HG03159 (cell line): ENCODE data around the gene GLI2.

Experiments used
- ATAC-seq: cut with Tn5 transposase; IDR thresholded peaks from one replicate; pipeline ENCODE4 v1.9.1; 2021; ENCODE audit warnings: mild to moderate bottlenecking, moderate library complexity; ENCODE audit not compliant: unreplicated experiment

The GLI2 gene

DNA sequence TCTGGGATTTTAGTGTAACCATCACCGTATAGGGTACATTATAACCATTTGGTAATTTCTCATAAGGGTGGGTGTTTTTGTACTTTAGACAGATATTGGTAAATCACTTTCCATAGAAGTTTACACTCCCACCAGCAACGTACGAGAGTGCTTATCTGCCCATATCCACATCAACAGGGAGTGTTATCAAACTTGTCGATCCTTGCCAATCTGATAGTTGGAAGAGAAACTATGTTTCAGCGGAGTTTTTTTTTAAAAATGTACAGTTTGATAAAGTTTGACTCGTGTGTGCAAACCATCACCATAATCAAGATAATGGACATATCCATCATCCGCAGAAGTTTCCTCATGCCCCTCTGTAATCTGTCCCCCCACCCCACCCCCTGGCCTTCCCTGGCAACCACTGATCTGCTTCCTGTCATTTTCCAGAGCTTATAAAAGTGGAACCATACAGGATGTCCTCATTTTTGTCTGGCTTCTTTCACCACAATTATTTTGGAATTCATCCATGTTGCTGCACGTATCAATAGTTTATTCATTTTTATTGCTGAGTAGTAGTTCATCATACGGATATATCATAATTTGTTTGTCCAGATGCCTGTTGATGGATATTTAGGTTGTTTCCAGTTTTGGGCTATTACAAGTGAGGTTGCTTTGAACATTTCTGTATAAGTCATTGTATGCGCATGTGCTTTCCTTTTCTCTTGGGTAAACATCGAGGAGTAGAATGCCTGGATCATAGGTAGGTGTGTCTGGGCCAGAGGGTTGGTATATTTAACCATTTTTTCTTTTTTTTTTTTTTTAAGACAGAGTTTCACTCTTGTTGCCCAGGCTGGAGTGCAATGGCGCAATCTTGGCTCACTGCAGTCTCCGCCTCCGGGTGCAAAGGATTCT, 18.6 kb downstream of the GLI2 start:
- no peak for ATAC-seq

DNA sequence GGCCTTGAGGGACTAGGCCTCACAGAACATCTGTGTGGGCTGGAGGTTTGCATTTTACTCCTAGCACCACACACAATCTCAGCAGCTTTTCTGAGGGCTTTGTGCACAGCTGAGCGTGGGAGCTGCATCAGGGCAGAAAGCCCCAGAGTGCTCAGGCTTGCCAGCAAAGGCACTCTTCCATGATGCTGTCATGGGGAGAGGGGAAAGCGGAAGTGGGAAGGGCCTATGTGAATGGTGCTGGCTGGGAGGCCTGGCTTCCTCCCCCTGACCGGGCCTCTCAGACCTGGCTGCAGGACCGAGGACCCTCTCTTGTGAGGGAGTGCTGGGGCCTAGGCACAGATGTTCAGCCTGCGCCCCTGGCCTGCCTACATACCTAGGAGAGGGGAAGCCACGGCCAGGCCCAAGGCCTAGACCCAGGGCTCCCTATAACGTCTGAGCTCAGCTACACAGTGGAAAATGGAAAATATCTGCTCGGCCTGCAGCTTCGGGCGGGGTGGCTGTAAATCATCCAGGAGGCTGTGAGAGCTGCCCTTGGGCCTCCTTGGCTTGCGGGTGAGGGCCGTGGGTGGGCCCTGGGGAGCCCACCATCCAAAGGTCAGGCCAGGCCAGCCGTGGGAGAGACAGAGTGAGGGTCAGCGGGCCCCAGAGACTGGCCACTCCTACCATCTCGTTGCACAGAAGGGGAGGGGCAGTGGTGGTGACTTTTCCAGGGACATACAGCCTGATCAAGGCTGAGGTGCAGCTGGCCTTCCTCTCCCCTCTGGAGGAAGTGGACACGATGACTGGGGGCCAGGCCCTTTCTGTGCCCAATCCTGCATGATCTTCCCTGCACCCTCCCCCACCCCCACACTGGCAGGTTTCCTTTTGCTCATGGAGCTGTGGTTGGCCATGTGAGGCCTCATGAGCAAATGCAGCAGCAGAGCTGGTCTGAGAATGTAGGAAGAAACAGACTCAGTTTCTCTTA, 22.8 kb downstream of the GLI2 start:
- no peak for ATAC-seq

DNA sequence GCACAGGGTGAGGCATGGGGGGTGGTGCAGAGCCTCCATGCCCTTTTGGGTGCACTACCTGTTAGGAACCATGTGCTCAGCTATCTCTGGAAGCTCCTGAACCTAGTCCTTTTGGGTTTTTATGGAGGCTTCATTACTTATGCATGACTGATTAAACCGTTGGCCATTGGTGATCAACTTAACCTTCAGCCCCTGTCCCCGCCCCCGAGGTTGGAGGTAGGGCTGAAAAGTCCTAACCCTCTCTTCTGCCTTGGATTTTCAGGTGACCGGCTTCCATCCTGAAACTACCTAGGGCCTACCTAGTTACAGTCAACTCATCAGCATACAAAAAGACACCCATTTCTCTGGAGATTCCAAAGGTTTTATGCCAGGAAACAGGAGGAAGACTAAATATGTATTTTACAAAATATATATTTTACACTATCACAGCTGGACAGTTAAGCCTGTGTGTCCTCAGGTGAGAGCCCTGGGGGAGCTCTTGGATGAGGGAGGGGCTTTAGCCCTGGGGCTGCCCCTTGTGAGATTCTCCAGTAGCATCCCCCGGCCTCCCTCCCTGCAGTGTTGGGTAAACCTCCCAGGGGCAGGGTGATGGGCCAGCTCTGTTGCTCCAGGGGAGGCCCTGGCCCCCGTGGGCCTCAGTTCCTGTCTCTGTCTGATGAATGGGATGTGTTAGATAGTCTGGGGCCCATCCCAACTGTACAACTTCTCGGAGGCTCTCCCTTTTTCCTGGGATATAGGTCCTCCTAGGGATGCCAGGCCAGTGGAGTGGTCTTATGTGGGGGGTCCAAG, 24.1 kb downstream of the GLI2 start:
- ATAC-seq: no peak

DNA sequence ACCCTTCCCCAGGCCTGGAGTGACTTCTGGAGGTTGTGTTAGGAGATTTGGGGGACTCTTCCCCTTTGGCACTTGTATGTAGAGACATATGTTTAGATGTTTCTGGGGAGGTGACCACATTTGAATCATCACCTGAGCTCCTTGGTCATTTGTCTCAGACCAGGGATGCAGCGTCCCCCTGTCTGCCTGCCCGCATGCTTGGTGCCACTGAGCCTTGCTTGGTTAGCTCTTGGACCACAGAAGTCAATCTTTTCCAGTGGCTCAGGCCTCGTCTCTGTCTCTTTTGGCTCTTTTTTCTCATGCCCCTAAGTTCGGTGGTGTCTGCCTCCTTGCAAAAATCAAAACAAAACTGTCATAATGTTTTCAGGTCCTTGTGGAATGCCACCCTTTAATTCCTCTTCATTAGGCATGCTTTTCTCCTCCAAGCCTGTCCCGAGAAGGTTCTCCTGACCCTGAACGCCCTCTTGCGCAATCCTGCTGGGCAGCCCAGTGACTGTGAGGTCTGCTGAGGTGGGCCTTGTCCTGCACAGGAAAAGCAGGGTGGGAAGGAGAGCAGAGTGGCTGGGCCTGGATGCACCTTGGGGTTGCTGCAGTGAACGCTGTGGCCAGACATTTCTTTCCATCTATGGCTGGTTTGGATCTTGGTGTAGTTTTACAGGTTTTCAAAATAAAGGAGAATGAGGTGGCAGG, 24.9 kb downstream of the GLI2 start:
- ATAC-seq: no peak

DNA sequence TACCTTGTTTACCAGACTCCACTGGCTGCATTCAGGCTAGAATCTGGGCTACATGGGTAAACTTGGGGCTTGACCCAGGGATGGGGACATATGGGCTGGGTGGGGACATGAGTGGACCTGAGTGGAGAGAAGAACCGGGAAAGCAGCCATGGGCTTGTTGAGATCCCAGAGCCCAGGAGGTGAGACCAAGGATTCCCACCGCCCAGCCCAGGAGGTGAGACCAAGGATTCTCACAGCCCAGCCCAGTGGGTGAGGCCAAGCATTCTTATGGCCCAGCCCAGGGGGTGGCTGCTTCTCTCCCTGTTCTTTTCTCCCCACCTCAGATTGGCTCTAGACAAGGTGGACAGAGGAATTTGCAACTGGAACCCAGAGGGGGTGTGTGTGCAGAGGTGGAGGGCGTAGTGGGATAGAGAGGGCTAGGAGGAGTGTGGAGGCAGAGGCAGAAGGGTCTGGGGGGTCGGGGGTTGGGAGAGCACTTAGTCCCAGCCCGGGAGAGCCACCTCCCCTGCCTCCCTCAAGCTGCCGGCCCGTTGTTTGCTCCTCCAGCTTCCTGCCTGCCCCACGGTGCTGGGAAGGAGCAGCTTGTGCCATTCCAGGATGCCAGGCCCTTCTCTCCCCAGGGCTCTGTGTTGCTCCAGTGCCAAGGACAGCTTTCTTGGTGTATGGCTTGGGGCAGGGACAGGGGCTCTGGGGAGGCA, 25.6 kb downstream of the GLI2 start:
- ATAC-seq: no peak

DNA sequence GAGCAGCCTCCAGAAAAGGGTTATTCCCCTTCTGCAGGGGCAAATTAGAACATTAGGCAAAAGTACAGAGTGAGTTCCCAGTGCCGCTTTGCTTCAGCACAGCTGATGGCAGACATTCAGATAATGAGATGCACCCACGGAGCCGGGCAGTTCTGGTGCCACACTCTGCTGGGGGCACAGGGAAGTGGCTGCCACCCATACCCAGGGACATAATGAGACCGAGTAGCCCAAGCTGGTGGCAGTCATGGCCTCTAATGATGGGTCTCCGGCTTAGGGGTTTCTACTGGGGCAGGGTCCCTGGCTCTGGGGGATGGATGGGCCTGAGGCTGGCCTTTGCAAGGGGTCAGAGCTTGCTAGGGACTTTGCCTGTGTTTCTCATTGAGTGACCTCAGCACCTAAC, 26.2 kb downstream of the GLI2 start:
- ATAC-seq: no peak

DNA sequence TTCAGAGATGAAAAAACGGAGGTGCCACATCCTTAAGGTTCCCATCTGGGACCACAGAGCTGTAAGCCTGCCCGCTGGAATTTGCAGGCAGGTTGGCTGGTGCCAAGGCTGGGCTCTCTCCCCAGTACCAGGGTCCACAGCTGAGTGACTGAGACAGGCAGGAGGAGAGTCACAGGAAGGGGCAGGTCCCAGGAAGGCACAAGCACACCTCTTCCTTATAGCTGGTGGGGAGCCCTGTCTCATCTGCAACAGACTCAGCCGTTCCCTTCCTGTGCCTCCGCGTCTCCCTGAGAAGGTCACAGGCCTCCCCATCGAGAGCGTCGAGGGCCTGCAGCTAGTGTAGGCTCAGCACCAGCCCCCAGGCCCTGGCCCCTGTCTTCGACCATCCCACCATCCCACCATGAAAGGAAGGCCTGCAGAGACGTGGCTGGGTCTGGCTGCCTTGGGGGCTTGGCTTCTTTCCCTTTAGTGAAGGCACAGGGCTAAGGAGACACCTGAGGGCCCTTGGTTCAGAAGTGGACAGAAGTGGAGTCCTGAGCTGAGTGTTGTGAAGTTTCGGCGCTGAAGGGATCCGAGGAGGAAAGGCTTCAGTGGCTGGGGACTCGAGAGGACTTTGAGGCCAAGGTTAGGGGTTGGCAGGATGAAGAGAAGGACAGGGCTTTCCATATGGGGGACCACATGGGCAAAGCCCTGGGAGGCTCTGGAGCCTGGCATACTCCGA, 26.8 kb downstream of the GLI2 start:
- no peak for ATAC-seq

DNA sequence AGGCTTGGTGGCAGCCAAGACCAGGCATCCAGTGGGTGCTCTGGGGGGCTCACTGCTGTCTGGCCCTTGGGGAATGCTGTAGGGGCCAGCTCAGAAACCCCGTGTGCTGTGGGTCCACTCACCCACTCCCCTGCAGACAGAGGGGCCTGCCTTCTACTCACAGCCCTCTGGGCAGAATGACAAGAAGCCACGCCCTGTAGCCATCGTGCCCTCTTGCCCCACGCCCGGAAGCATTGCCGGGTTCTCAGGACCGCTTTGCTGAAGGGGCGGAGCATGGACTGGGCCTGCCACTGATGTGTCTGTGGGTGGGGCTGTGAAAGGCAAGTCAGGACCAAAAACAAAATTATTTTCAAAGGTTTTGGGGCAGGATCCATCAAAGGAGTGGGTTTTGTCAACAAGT, 27.8 kb downstream of the GLI2 start:
- ATAC-seq: no peak

DNA sequence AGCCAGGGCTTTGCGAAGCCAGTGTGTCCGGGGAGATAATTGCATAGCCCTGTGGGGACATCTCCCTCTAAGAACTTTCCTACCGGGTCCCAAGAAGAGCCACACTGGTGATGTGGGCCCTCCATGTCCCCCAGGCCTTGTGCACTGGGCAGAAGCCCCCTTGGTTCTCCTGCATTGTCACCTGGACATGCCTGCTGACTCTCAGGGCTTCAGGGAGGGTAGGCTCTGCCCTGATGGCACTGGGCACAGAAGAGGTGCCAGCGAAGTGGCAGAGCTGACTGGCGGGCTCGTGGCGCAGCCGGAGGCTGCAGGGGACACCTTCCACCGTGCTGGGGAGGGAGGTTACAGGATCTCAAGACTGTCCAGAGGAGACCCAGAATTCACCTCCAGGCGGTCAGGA, 28.3 kb downstream of the GLI2 start:
- no peak for ATAC-seq

DNA sequence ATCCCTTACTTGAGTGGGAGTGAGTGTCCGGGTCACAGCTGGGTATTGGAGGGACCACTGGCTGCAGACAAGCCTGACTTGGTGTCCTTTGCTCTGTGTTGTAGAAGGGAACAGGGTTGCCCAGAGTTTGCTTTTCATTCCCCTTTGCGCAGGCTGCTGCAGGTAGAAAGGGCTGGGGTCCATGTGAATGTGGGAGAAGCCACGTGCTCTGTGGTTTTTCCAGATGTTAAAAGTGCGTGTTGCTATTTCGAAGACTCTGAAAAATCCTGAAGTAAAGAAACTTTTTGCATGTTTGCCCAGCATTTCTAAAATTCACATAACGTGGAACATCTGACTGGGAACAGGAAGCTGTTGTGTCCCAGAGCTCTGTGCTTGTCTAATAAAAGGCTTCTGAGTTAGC, 28.8 kb downstream of the GLI2 start:
- no peak for ATAC-seq

DNA sequence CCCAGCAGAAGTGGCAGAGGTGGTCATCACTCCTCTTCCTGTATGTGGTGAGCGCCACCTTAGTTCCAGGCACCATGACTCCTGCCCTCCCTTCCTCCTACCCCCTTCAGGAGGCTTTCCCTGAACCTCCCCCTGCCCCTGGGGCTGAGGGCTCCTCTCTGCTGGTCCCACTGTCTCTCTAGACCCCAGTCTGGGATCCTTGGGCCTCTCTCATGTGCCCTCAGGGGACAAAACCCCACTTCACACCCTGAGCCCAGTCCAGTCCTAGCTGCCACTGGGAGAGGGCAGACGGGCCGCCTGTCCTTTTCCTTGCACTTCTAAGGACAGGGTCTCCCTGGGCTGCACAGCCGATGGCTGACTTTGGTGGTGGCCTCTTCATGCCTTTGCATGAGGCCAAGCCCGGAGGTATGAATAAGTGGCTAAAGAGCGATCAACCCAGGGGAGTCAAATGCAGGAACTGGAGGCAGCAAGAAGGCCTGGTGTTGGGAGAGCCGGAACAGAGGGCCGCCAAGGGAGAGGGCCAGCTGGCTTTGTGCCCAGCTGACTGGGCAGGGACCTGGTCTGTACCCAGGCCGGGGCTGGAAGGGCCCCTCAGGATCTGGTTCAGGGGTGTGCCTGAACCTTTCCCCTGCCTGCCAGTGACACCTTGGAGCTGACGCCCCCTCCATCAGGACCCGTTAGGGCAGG, 29.5 kb downstream of the GLI2 start:
- ATAC-seq: no peak

DNA sequence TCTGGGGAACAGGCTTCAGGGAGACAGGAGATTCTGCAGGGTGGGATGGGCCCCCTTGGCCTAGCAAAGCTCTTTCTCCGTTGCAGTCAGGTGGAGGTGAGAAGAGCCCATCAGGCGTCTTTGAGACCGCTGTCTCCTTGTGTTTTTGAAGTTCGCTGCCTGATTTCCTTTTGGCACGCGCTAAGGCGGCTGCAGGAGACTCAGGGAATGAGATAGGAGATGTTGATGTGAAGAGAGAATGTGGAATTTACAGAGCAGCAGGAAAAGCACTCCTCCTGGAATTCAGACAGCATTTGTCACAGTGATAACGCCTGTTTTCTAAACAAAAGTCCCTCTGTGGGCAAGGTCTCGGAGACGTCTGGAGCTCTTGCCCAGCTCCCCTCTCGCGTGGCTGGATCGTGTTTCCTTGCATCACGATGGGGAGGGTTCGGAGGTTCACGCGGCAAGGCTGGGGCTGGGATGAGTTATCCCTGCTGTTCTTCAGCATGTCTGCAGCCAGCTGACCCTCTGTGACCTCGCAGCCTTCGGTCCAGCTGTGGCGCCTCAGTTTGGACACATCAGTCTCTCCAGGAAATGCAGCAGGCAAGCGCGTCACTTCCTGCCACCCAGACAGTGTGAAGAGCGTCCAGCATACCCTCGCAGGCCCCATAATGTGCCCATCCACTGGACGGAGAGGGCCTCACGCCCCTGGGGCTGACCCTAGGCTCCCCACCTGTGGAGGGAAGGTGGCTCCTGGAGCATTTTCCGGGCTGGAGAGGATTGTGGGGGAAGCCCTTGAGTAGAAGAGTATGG, 30.2 kb downstream of the GLI2 start:
- no peak for ATAC-seq

DNA sequence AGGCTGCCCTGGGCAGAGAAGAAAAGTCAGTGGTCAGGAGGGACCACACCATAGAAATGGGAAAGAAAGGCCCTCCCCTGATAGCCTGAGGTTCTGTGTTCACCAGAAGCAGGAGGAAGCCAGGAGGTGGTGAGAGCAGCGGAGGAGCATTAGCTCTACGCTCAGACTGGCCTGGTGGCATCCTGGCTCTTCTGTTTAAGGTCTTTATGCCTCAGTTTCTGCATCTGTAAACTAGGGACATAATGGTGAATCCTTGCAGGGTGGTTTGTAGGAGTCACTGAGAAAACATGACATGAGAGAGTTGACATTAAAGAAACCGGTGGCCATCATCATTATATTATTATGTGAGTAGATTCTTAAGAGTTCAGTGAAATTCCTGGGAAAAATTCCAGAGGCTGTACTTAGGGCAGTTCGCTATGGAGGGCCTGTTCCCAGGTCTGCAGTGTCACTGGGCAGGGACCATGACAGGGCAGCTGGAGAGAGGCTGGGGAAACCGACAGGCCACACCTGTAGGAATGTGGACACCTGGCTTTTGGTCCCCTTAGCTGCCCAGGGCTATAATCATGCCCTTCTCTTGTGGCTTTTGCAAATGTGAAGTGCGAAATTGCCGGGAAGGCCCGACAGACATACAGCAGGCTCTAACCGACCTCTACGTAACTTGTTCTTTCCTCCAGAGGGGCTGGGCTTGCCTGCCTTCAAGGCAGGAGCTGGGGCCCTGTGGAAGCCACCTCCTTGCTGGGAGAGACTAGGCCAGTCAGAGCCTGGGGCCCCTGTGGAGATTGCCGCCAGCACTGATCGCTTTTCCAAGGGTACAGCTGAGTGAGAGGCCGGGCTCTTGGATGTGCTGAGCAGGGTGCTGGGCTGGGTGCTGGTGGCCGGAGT, 31.0 kb downstream of the GLI2 start:
- no peak for ATAC-seq

DNA sequence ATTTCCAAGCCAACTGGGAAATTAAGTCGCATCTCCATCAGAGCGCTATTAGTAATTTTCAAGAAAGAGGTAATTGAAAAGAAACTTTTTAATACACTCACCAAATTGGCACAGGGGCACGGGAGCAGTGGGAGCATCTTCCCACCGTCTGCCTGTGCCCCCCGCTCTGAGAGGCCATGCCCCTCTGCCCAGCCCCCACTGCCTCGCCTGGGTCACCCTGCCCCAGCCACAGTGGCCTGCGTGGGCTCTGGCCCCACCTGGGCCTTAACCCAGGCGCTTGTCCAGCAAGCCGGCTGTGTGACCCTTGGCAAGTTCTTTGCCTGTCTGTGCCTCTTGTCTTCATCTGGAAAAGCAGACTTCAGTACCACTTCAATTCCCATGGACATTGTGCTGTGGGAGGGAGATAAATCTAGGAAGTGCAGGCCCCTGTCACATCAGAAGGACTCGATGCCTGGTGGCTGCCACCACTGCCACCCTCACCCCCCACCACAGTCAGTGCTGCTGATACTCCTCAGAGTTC, 31.9 kb downstream of the GLI2 start:
- ATAC-seq: no peak

DNA sequence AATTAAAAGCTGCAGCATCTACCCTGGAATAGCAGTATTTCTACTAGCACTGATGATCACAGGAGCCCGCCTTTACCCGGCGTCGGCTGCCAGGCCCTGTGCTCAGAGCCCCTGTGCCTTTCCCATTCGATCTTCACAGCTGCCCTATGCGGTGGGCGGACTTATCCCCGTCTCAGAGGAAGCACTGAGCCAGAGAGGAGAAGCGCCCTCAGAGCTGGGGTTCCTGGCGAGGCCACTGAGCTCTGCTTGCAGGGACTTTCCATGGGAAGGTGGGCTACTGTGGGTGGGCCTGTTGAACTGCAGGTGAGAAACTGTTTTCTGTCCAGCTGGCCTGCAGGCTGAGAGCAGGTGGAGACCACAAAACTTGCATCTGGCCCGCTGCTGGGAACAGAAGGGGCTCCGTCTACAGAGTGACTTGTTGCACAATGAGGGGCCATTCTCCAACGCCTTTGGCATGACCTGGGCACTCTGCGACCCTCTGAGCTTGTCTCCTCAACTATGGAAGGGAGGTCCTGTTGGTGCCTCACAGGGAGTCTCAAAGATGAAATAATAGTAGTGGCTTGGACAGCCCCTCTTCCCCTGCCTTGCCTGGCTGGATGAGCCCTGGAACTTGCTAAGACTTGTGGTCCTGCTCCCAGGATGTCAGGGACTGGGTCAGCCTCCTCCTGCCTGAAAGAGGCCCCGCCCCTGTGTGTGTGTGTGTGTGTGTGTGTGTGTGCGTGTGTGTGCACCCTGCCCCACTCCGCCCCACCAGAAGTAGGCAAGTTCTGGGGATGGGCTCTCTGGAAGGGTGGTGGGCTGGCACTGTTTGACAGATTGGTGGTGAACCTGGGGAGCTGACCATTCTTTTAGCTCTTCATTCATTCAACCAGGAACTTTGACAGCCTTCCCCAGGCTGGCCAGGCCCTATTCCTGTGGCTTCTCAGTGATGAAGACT, 32.7 kb downstream of the GLI2 start:
- ATAC-seq: no peak
